Fibroblast of pulmonary artery (primary cell): ENCODE measurements around the gene RSPH3.
"Not testable (repeated sequence)": the region's sequence is repeated elsewhere in the genome, so short reads cannot be mapped to it uniquely, and the experiment has no call there.

ENCODE experiments used
- DNase-seq: peaks from one replicate; pipeline ENCODE4 v3.0.0-alpha.2; 2010; ENCODE audit warnings: low read depth
- H3K4me3 ChIP-seq: replicated peaks from 2 replicates; pipeline ENCODE4 v1.5.1; 2011; ENCODE audit warnings: low read depth, mild to moderate bottlenecking, control low read depth, low read length, moderate library complexity
- CTCF ChIP-seq: IDR thresholded peaks from 2 replicates; pipeline ENCODE4 v1.5.1; 2011; ENCODE audit warnings: mild to moderate bottlenecking, control low read depth, low read length, inconsistent platforms; ENCODE audit errors: missing control alignments

Gene RSPH3

DNA sequence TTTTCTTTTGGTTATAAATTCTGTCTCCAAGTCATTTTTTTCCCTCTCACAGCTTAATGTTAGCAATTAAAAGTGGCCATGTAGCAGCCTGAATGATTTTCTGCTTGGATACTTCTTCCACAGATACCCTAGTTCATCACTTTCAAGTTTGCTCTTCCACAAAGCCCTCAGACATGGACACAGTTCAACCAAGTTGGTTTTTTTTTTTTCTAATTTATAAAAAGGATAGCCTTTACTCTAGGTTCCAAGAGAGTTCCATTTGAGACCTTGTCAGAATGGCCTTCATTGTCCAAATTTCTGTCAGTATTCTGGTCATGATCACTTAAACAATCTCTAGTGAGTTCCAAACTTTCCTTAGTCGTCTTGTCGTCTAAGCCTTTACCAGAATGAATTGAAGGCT, 40.0 kb downstream of the RSPH3 start:
- H3K4me3 ChIP-seq = no peak overlapping the region
- no peak for DNase-seq
- TF ChIP-seq CTCF = no peak

DNA sequence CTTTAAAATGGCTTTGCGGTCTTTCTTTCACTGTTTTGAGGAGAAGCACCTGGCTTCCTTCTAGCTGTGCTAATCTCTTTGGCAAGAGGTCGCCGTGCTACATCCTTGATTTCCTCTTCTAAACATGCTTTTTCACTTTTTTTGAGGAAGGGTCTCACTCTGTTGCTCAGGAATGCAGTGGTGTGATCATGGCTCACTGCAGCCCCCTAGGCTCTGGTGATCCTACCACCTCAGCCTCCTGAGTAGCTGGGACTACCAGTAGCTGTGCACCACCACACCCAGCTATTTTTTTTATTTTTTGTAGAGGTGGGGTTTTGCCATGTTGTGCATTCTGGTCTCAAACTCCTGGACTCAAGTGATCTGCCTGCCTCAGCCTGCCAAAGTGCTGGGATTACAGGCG, 40.5 kb downstream of the RSPH3 start:
- TF ChIP-seq CTCF = no peak
- H3K4me3 ChIP-seq = no peak overlapping the region
- no peak for DNase-seq

DNA sequence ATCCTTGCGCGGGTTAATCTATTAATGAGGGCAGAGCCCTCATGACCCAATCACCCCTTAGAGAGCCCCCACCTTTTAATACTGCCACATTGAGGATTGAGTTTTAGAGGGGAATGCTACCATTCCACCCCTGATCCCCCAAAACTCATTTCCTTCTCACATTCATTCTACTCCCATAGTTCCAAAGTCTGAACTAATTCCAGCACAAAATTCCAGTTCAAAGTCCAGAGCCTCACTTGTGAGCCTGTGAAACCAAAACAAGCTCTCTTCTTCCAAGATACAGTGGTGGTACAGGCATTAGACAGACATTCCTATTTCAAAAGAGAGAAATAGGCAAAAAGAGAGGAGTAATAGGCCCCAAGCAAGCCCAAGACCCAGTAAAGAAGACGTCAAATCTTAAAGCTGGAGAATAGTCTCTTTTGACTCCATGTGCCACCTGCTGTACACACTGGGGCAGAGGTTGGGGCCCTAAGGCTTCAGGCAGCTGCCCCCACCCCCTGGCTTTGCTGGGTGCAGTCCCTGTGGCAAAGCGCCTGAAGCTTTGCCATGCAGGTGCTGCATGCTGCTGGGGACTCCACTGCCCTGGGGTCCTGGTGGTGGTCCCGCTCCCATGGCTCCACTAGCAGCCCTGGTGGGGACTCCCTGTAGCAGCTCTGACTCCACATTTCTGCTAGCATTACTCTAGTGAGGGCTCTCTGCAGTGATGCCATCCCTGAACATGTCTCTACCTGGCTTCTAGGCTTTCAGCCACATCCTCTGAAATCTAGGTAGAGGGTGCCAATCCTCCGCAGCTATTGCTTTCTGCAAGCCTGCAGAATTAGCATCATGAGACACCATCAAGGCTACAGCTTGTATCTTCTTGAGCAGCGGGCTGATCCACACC, 41.3 kb downstream of the RSPH3 start:
- TF ChIP-seq CTCF = no peak
- no peak overlapping the region for H3K4me3 ChIP-seq
- no peak for DNase-seq

DNA sequence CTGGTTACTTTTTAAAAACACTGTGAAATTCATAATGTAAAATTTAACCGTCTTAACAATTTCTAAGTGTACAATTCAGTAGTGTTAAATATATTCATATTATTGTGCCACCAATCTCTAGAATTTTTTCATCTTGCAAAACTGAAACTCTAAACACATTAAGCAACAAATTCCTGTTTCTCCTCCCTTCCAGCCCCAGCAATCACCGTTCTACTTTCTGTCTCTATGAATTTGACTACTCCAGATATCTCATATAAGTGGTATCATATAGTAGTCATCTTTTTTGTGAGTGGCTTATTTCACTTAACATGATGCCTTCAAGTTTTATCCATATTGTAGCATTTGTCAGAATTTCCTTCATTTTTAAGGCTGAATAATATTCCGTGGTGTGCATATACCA, 44.7 kb downstream of the RSPH3 start:
- TF ChIP-seq CTCF = no peak
- no peak for DNase-seq
- H3K4me3 ChIP-seq = no peak overlapping the region

DNA sequence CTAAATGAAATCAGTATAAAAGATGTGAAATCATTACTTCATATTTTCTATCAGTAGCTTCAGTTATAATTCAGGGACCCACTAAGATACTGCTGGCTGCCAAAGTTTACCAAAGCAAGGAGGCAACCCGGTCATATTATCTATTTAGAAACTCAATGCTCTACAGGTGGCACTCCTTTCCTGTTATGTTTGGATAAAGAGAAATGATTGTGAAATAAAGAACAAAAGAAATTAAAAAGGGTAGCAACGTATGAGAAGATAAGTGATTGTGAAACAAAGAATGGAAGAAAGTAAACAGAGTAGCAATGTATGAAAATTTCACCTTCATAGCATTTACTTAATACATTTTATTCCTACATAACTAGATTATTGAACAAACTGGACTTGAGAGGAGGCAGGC, 45.2 kb downstream of the RSPH3 start:
- no peak for TF ChIP-seq CTCF

DNA sequence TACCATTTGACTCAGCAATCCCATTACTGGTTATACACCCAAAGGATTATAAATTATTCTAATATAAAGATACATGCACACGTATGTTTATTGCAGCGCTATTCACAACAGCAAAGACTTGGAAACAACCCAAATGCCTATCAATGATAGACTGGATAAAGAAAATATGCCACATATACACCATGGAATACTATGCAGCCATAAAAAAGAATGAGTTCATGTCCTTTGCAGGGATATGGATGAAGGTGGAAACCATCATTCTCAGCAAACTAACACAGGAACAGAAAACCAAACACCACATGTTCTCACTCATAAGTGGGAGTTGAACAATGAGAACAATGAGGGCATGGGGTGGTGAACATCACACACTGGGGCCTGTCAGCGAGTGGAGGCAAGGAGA, 48.0 kb downstream of the RSPH3 start:
- DNase-seq = not testable (repeated sequence)

More for the DNA sequence above, 45.2 kb downstream of the RSPH3 start:
- H3K4me3 ChIP-seq = no peak overlapping the region
- DNase-seq = peak; percentile 16

GRCh38 chr6:158951565-158951964, 48.4 kb downstream of the RSPH3 start:
- DNase-seq, H3K4me3 ChIP-seq: not testable (repeated sequence)

More for the DNA sequence above, 48.0 kb downstream of the RSPH3 start:
- H3K4me3 ChIP-seq = not testable (repeated sequence)

- no peak overlapping the region for H3K4me3 ChIP-seq
- no peak for TF ChIP-seq CTCF
- no peak for DNase-seq
These were observed 52.7 kb downstream of the RSPH3 start for GRCh38 chr6:158947284-158947683.
